K562 (cell line): ENCODE data around the gene MYOM1. TPM values are rescaled to one million over a fixed set of nuclear protein-coding genes. Genes with fewer than 3 reads are reported as not detected.

ENCODE experiments used
- BRD4 ChIP-seq: fragments of 200-600 bp; sonication (generic); IDR thresholded peaks from 2 replicates; pipeline ENCODE4 v1.6.1; 2017; ENCODE audit warnings: inconsistent platforms
- ELF1 ChIP-seq: fragments of 200-800 bp; sonication (Bioruptor generic); IDR thresholded peaks from 2 replicates; pipeline ENCODE4 v1.6.1; 2016; ENCODE audit warnings: missing genetic modification characterization, missing compliant biosample characterization
- FOXK2 ChIP-seq, 2 experiments: fragments of 450-650 bp; IDR thresholded peaks in 1 of 2; conservative IDR thresholded peaks in 1 of 2; 2 replicates each; pipeline ENCODE4 v1.6.1; 2016; ENCODE audit warnings: low read depth in 2 of 2, mild to moderate bottlenecking in 1 of 2
- HSF4 ChIP-seq: fragments of 250-450 bp; sonication (Bioruptor Pico); IDR thresholded peaks from 2 replicates; pipeline ENCODE4 v2.1.2; 2022; ENCODE audit warnings: mild to moderate bottlenecking, moderate library complexity, borderline replicate concordance
- RAD21 ChIP-seq, 2 experiments: fragments of 250-450 bp in 1 of 2; fragments of 450-650 bp in 1 of 2; sonication (Bioruptor Pico) in 1 of 2; formaldehyde crosslinking in 1 of 2; IDR thresholded peaks in 1 of 2; conservative IDR thresholded peaks in 1 of 2; 2 replicates each; pipeline versions ENCODE4 v1.4.0 to v1.8.0; 2020 to 2022; ENCODE audit warnings: mild to moderate bottlenecking in 2 of 2, moderate library complexity in 1 of 2
- RBFOX2 ChIP-seq: fragments of 200-400 bp; formaldehyde crosslinking; IDR thresholded peaks from 2 replicates; pipeline ENCODE4 v1.6.1; 2017; ENCODE audit warnings: low read depth, mild to moderate bottlenecking, low read length, moderate library complexity
- SAFB2 ChIP-seq: fragments of 200-400 bp; formaldehyde crosslinking; IDR thresholded peaks from 2 replicates; pipeline ENCODE4 v1.6.1; 2018; ENCODE audit warnings: borderline replicate concordance, low read length, low read depth, moderate library complexity; ENCODE audit not compliant: severe bottlenecking
- ZBTB17 ChIP-seq: fragments of 450-650 bp; formaldehyde crosslinking; IDR thresholded peaks from 2 replicates; pipeline ENCODE4 v1.4.0; 2020; ENCODE audit warnings: mild to moderate bottlenecking
- ZEB2 ChIP-seq: fragments of 450-650 bp; IDR thresholded peaks from 2 replicates; pipeline ENCODE4 v1.6.1; 2016
- ZNF121 ChIP-seq: sonication (generic); formaldehyde crosslinking; conservative IDR thresholded peaks from 2 replicates; pipeline ENCODE4 v1.8.0; 2022; ENCODE audit warnings: missing genetic modification reagents
- ZNF324 ChIP-seq: fragments of 250-450 bp; sonication (Bioruptor Pico); IDR thresholded peaks from 2 replicates; pipeline ENCODE4 v1.4.0; 2020; ENCODE audit warnings: mild to moderate bottlenecking
- ZNF699 ChIP-seq: fragments of 250-450 bp; sonication (Bioruptor Pico); IDR thresholded peaks from 2 replicates; pipeline ENCODE4 v1.8.0; 2021; ENCODE audit warnings: mild to moderate bottlenecking, moderate library complexity; ENCODE audit not compliant: insufficient replicate concordance
- polyA plus RNA-seq, 8 experiments: library from polyadenylated mRNA; depleted of rRNA in 4 of 8; stranded (reverse) in 5 of 8; unstranded in 3 of 8; fragments of >200 nt; fragmentation: Nextera tagmentation in 2 of 8; fragmentation: Illumina TruSeq in 1 of 8; extraction: Ambion mirVana in 2 of 8; extraction: Trizol in 1 of 8; gene quantifications; 2 replicates each; pipeline versions ENCODE4 v1.2.1 to v1.2.3, GENCODE V29; 2011 to 2014; ENCODE audit warnings: inconsistent platforms in 1 of 8, missing spikeins in 1 of 8
- total RNA-seq, 7 experiments: library from RNA; depleted of rRNA in 6 of 7; stranded (reverse); fragments of >200 nt in 6 of 7; fragmentation: Illumina TruSeq in 2 of 7; extraction: Trizol in 2 of 7; gene quantifications; 2 replicates each; pipeline versions ENCODE4 v1.2.1 to v1.2.3, GENCODE V29; 2011 to 2021; ENCODE audit warnings: low replicate concordance in 1 of 7
- TF ChIP-seq, protein P1 (sequence below): fragments of 250-450 bp; sonication (Bioruptor Pico); IDR thresholded peaks from 2 replicates; pipeline ENCODE4 v1.4.0; 2020; ENCODE audit warnings: mild to moderate bottlenecking
- TF ChIP-seq, protein P2 (sequence below): fragments of 450-650 bp; IDR thresholded peaks from 2 replicates; pipeline ENCODE4 v1.6.1; 2016; ENCODE audit warnings: mild to moderate bottlenecking, moderate library complexity

The MYOM1 gene
- total and polyA plus RNA-seq, 9 of the 15 experiments (the other 6 are each of a cell fraction or from before 2014, with no cell fraction given) = 0.01 to 0.62 (median 0.25) TPM

DNA sequence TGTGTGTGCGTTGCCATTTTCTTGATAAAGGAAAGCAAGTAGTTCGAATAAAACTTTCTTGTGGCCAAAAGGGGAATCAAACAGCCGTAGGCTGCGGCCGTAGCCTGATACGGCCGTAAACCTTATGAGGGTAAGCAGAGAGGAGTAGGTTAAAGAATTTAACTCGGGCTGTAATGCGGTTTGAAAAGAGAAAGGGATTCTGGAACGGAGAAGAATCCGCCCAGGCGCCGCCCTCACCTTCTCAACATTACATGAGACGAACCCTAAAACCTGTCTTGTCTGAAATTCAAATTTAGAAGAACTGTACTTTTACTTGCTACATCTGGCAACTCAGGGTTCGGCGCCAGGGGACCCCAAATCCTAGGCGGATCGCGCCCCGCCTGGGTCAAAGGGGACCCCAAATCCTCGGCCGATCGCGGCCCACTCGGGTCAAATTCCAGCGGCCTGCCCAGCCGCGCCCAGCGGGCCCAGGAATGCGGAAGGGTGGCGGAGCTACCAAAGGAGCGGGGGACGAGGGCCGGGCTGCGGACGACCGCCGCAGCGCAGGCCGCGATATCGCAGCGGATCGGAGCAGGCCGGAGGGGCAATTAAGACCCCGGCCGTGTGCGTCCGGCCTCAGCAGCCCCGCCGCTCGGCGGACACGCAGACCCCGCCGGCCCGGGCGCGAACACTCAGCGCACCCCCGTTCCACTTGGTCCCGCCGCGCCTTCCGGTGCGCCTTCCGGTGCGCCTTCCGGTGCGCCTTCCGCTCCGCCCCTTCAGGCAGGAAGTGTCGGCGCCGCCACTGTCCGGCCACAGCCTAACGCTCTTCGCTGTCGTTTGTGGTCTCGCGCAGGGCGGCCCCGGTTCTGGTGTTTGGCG, 41.8 kb upstream of the MYOM1 start, which contains the start of gene MYL12B (continued):
- TF ChIP-seq SAFB2 (no peak), ZNF324 (no peak), FOXK2 (conservative IDR thresholded peaks at IDR 0.05 in 1 of 2, IDR thresholded peaks at IDR 0.05 in 1 of 2; ENCODE audit: low read depth in 2 of 2) (peak; percentile 20 to 100; a peak in 2 of 4 replicates), ELF1 (tag) (peak; percentile 100), ZEB2 (peak; percentile 52), ZNF699 (CRISPR knock-in tag) (no peak), ZBTB17 (CRISPR knock-in tag) (peak; percentile 86), HSF4 (CRISPR knock-in tag) (no peak), RAD21 (CRISPR knock-in tag; conservative IDR thresholded peaks at IDR 0.05 in 1 of 2, IDR thresholded peaks at IDR 0.05 in 1 of 2) (no peak), RBFOX2 (peak; percentile 99), BRD4 (no peak), ZNF121 (CRISPR knock-in tag) (no peak)
- TF ChIP-seq, protein P1, sequence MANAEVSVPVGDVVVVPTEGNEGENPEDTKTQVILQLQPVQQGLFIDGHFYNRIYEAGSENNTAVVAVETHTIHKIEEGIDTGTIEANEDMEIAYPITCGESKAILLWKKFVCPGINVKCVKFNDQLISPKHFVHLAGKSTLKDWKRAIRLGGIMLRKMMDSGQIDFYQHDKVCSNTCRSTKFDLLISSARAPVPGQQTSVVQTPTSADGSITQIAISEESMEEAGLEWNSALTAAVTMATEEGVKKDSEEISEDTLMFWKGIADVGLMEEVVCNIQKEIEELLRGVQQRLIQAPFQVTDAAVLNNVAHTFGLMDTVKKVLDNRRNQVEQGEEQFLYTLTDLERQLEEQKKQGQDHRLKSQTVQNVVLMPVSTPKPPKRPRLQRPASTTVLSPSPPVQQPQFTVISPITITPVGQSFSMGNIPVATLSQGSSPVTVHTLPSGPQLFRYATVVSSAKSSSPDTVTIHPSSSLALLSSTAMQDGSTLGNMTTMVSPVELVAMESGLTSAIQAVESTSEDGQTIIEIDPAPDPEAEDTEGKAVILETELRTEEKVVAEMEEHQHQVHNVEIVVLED (CRISPR knock-in tag) = peak; percentile 65
- TF ChIP-seq, protein P2, sequence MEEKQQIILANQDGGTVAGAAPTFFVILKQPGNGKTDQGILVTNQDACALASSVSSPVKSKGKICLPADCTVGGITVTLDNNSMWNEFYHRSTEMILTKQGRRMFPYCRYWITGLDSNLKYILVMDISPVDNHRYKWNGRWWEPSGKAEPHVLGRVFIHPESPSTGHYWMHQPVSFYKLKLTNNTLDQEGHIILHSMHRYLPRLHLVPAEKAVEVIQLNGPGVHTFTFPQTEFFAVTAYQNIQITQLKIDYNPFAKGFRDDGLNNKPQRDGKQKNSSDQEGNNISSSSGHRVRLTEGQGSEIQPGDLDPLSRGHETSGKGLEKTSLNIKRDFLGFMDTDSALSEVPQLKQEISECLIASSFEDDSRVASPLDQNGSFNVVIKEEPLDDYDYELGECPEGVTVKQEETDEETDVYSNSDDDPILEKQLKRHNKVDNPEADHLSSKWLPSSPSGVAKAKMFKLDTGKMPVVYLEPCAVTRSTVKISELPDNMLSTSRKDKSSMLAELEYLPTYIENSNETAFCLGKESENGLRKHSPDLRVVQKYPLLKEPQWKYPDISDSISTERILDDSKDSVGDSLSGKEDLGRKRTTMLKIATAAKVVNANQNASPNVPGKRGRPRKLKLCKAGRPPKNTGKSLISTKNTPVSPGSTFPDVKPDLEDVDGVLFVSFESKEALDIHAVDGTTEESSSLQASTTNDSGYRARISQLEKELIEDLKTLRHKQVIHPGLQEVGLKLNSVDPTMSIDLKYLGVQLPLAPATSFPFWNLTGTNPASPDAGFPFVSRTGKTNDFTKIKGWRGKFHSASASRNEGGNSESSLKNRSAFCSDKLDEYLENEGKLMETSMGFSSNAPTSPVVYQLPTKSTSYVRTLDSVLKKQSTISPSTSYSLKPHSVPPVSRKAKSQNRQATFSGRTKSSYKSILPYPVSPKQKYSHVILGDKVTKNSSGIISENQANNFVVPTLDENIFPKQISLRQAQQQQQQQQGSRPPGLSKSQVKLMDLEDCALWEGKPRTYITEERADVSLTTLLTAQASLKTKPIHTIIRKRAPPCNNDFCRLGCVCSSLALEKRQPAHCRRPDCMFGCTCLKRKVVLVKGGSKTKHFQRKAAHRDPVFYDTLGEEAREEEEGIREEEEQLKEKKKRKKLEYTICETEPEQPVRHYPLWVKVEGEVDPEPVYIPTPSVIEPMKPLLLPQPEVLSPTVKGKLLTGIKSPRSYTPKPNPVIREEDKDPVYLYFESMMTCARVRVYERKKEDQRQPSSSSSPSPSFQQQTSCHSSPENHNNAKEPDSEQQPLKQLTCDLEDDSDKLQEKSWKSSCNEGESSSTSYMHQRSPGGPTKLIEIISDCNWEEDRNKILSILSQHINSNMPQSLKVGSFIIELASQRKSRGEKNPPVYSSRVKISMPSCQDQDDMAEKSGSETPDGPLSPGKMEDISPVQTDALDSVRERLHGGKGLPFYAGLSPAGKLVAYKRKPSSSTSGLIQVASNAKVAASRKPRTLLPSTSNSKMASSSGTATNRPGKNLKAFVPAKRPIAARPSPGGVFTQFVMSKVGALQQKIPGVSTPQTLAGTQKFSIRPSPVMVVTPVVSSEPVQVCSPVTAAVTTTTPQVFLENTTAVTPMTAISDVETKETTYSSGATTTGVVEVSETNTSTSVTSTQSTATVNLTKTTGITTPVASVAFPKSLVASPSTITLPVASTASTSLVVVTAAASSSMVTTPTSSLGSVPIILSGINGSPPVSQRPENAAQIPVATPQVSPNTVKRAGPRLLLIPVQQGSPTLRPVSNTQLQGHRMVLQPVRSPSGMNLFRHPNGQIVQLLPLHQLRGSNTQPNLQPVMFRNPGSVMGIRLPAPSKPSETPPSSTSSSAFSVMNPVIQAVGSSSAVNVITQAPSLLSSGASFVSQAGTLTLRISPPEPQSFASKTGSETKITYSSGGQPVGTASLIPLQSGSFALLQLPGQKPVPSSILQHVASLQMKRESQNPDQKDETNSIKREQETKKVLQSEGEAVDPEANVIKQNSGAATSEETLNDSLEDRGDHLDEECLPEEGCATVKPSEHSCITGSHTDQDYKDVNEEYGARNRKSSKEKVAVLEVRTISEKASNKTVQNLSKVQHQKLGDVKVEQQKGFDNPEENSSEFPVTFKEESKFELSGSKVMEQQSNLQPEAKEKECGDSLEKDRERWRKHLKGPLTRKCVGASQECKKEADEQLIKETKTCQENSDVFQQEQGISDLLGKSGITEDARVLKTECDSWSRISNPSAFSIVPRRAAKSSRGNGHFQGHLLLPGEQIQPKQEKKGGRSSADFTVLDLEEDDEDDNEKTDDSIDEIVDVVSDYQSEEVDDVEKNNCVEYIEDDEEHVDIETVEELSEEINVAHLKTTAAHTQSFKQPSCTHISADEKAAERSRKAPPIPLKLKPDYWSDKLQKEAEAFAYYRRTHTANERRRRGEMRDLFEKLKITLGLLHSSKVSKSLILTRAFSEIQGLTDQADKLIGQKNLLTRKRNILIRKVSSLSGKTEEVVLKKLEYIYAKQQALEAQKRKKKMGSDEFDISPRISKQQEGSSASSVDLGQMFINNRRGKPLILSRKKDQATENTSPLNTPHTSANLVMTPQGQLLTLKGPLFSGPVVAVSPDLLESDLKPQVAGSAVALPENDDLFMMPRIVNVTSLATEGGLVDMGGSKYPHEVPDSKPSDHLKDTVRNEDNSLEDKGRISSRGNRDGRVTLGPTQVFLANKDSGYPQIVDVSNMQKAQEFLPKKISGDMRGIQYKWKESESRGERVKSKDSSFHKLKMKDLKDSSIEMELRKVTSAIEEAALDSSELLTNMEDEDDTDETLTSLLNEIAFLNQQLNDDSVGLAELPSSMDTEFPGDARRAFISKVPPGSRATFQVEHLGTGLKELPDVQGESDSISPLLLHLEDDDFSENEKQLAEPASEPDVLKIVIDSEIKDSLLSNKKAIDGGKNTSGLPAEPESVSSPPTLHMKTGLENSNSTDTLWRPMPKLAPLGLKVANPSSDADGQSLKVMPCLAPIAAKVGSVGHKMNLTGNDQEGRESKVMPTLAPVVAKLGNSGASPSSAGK = no peak
